GM23338 (cell line): ENCODE measurements around the gene MAPK7. TPM values are rescaled to one million over a fixed set of nuclear protein-coding genes. Genes with fewer than 3 reads are reported as not detected.

Experiments
- ATAC-seq: fragments of 200-7000 bp; cut with Tn5 transposase; 3 replicates; pipeline ENCODE4 v1.9.1; 2020
- DNase-seq: peaks from one replicate; pipeline ENCODE4 v3.0.0-alpha.2; 2015; ENCODE audit warnings: low spot score
- H2AFZ ChIP-seq: fragments of 200-600 bp; sonication (generic); 2 replicates; pipeline ENCODE4 v1.8.0; 2016; ENCODE audit warnings: antibody characterized with exemption, mild to moderate bottlenecking, moderate library complexity
- H3F3A ChIP-seq: fragments of 200-600 bp; sonication (generic); replicated peaks from 2 replicates; pipeline ENCODE4 v1.8.0; 2017; ENCODE audit warnings: antibody characterized with exemption, mixed run types, low read depth
- H3K27ac ChIP-seq: fragments of 200-600 bp; sonication (generic); 2 replicates; pipeline ENCODE4 v1.6.1; 2016; ENCODE audit warnings: low read depth
- H3K27me3 ChIP-seq: fragments of 200-600 bp; sonication (generic); 2 replicates; pipeline ENCODE4 v1.8.0; 2016; ENCODE audit warnings: mild to moderate bottlenecking, mixed run types, moderate library complexity; ENCODE audit not compliant: insufficient read depth
- H3K36me3 ChIP-seq: fragments of 200-600 bp; sonication (generic); 2 replicates; pipeline ENCODE4 v1.8.0; 2016; ENCODE audit warnings: mild to moderate bottlenecking; ENCODE audit not compliant: insufficient read depth
- H3K4me1 ChIP-seq: fragments of 200-600 bp; sonication (generic); 2 replicates; pipeline ENCODE4 v1.8.0; 2016; ENCODE audit warnings: mild to moderate bottlenecking, moderate library complexity; ENCODE audit not compliant: insufficient read depth
- H3K4me2 ChIP-seq: fragments of 200-600 bp; sonication (generic); 2 replicates; pipeline ENCODE4 v1.7.1; 2017; ENCODE audit warnings: mixed run types
- H3K4me3 ChIP-seq: fragments of 200-600 bp; sonication (generic); 2 replicates; pipeline ENCODE4 v1.6.1; 2016; ENCODE audit warnings: mixed run types
- H3K79me2 ChIP-seq: fragments of 200-600 bp; sonication (generic); replicated peaks from 2 replicates; pipeline ENCODE4 v1.8.0; 2017; ENCODE audit warnings: mild to moderate bottlenecking; ENCODE audit not compliant: insufficient read depth
- H3K9me2 ChIP-seq: fragments of 200-600 bp; sonication (generic); 2 replicates; pipeline ENCODE4 v1.8.0; 2017; ENCODE audit not compliant: insufficient read depth
- H4K20me1 ChIP-seq: fragments of 200-600 bp; sonication (generic); replicated peaks from 2 replicates; pipeline ENCODE4 v1.8.0; 2017; ENCODE audit warnings: mild to moderate bottlenecking; ENCODE audit not compliant: insufficient read depth
- H3K27ac Mint-ChIP-seq: 2 replicates; pipeline ENCODE4 v1.8.0; 2020; ENCODE audit warnings: inconsistent platforms, mild to moderate bottlenecking, moderate library complexity, mixed read lengths
- H3K27me3 Mint-ChIP-seq: 3 replicates; pipeline ENCODE4 v1.8.0; 2022; ENCODE audit warnings: low read depth, mild to moderate bottlenecking, moderate library complexity, mixed read lengths, inconsistent platforms; ENCODE audit not compliant: insufficient read depth, poor library complexity
- H3K36me3 Mint-ChIP-seq: 3 replicates; pipeline ENCODE4 v1.8.0; 2021; ENCODE audit warnings: low read depth, mild to moderate bottlenecking, inconsistent platforms, moderate library complexity, mixed read lengths
- H3K4me1 Mint-ChIP-seq: 3 replicates; pipeline ENCODE4 v1.8.0; 2020; ENCODE audit warnings: mild to moderate bottlenecking, inconsistent platforms, mixed read lengths
- H3K4me3 Mint-ChIP-seq: 3 replicates; pipeline ENCODE4 v1.8.0; 2021; ENCODE audit warnings: moderate library complexity, mild to moderate bottlenecking, inconsistent platforms, mixed read lengths
- H3K9me3 Mint-ChIP-seq: 3 replicates; pipeline ENCODE4 v1.8.0; 2020; ENCODE audit warnings: moderate library complexity, mild to moderate bottlenecking, inconsistent platforms, mixed read lengths
- CREB1 ChIP-seq: fragments of 250-450 bp; sonication (Bioruptor Pico); IDR thresholded peaks from 2 replicates; pipeline ENCODE4 v1.5.0; 2020; ENCODE audit warnings: low read depth, mild to moderate bottlenecking, moderate library complexity
- ETS1 ChIP-seq: IDR thresholded peaks from 2 replicates; pipeline ENCODE4 v1.6.1; 2016; ENCODE audit warnings: antibody characterized with exemption
- EZH2 ChIP-seq: fragments of 200-600 bp; sonication (generic); IDR thresholded peaks from one replicate; pipeline ENCODE4 v1.8.0; 2017; ENCODE audit warnings: antibody characterized with exemption, mild to moderate bottlenecking, low read depth; ENCODE audit not compliant: unreplicated experiment
- EZH2phosphoT487 ChIP-seq: fragments of 200-600 bp; sonication (generic); IDR thresholded peaks from one replicate; pipeline ENCODE4 v1.8.1; 2018; ENCODE audit warnings: antibody characterized with exemption; ENCODE audit not compliant: unreplicated experiment
- JUNB ChIP-seq: IDR thresholded peaks from one replicate; pipeline ENCODE4 v1.6.1; 2016; ENCODE audit warnings: antibody characterized with exemption; ENCODE audit not compliant: unreplicated experiment
- NANOG ChIP-seq: IDR thresholded peaks from 2 replicates; pipeline ENCODE4 v1.6.1; 2016; ENCODE audit warnings: antibody characterized with exemption, borderline replicate concordance
- POLR2AphosphoS5 ChIP-seq: IDR thresholded peaks from 2 replicates; pipeline ENCODE4 v1.6.1; 2016; ENCODE audit warnings: antibody characterized with exemption, low read depth
- STAT1 ChIP-seq: IDR thresholded peaks from one replicate; pipeline ENCODE4 v1.6.1; 2016; ENCODE audit warnings: antibody characterized with exemption; ENCODE audit not compliant: unreplicated experiment
- ZNF114 ChIP-seq: fragments of 250-450 bp; sonication (Bioruptor Pico); IDR thresholded peaks from 2 replicates; pipeline ENCODE4 v1.5.0; 2020; ENCODE audit warnings: mild to moderate bottlenecking, moderate library complexity
- ZNF331 ChIP-seq: fragments of 250-450 bp; sonication (Bioruptor Pico); IDR thresholded peaks from 2 replicates; pipeline ENCODE4 v1.5.0; 2020; ENCODE audit warnings: low read depth, mild to moderate bottlenecking, moderate library complexity
- polyA plus RNA-seq: library from polyadenylated mRNA; unstranded; fragments of >200 nt; fragmentation: Nextera tagmentation; extraction: Ambion mirVana; gene quantifications from 2 replicates; pipeline ENCODE4 v1.2.1, GENCODE V29; 2016
- total RNA-seq: library from RNA; depleted of rRNA; stranded (reverse); fragments of >200 nt; shearing (Covaris generic); gene quantifications from 2 replicates; pipeline ENCODE4 v1.2.3, GENCODE V29; 2014
- TF ChIP-seq, protein P1 (sequence below): fragments of 250-450 bp; sonication (Bioruptor Pico); IDR thresholded peaks from 2 replicates; pipeline ENCODE4 v1.5.0; 2020; ENCODE audit warnings: mild to moderate bottlenecking, moderate library complexity
- TF ChIP-seq, protein P2 (sequence below), 2 experiments: fragments of 200-600 bp in 1 of 2; sonication (generic) in 1 of 2; conservative IDR thresholded peaks; 2 replicates each; pipeline versions ENCODE4 v1.5.1 to v1.6.1; 2016 to 2017; ENCODE audit warnings: antibody characterized with exemption in 2 of 2, low read depth in 2 of 2, mild to moderate bottlenecking in 2 of 2, moderate library complexity in 1 of 2

MAPK7 gene
- total and polyA plus RNA-seq, 2 experiments from 2014 or later = 15.5 to 53.1 TPM

GRCh38 chr17:19333736-19334290, 44.5 kb upstream of the MAPK7 start (continued):
- TF ChIP-seq EZH2 (no peak), ETS1 (no peak)

- no peak overlapping the region for H2AFZ ChIP-seq
- H3F3A ChIP-seq = no peaks in the 10 kb centered on the region; the same call in none of the 2 replicates
- no peaks in the 10 kb centered on the region; the same call in 1 of the 2 replicates for H4K20me1 ChIP-seq
- no peak for ATAC-seq
- H3K4me2 ChIP-seq = no peak overlapping the region
- H3K36me3 Mint-ChIP-seq = no peaks in the 10 kb centered on the region
- H3K9me2 ChIP-seq = no peaks in the 10 kb centered on the region
- H3K27ac ChIP-seq = no peak overlapping the region
- no peaks in the 10 kb centered on the region for H3K79me2 ChIP-seq
- H3K27me3 ChIP-seq = no peaks in the 10 kb centered on the region
- no peaks in the 10 kb centered on the region for H3K9me3 Mint-ChIP-seq
- H3K27me3 Mint-ChIP-seq = peaks cover 23% of the 10 kb centered on the region
- no peak for DNase-seq
- no peaks in the 10 kb centered on the region for H3K36me3 ChIP-seq
- no peak overlapping the region for H3K4me3 ChIP-seq
- H3K4me1 ChIP-seq = peaks cover 16% of the 10 kb centered on the region
- peaks cover 35% of the 10 kb centered on the region for H3K4me1 Mint-ChIP-seq
- no peak overlapping the region for H3K4me3 Mint-ChIP-seq
- no peak overlapping the region for H3K27ac Mint-ChIP-seq
- TF ChIP-seq, protein P1, sequence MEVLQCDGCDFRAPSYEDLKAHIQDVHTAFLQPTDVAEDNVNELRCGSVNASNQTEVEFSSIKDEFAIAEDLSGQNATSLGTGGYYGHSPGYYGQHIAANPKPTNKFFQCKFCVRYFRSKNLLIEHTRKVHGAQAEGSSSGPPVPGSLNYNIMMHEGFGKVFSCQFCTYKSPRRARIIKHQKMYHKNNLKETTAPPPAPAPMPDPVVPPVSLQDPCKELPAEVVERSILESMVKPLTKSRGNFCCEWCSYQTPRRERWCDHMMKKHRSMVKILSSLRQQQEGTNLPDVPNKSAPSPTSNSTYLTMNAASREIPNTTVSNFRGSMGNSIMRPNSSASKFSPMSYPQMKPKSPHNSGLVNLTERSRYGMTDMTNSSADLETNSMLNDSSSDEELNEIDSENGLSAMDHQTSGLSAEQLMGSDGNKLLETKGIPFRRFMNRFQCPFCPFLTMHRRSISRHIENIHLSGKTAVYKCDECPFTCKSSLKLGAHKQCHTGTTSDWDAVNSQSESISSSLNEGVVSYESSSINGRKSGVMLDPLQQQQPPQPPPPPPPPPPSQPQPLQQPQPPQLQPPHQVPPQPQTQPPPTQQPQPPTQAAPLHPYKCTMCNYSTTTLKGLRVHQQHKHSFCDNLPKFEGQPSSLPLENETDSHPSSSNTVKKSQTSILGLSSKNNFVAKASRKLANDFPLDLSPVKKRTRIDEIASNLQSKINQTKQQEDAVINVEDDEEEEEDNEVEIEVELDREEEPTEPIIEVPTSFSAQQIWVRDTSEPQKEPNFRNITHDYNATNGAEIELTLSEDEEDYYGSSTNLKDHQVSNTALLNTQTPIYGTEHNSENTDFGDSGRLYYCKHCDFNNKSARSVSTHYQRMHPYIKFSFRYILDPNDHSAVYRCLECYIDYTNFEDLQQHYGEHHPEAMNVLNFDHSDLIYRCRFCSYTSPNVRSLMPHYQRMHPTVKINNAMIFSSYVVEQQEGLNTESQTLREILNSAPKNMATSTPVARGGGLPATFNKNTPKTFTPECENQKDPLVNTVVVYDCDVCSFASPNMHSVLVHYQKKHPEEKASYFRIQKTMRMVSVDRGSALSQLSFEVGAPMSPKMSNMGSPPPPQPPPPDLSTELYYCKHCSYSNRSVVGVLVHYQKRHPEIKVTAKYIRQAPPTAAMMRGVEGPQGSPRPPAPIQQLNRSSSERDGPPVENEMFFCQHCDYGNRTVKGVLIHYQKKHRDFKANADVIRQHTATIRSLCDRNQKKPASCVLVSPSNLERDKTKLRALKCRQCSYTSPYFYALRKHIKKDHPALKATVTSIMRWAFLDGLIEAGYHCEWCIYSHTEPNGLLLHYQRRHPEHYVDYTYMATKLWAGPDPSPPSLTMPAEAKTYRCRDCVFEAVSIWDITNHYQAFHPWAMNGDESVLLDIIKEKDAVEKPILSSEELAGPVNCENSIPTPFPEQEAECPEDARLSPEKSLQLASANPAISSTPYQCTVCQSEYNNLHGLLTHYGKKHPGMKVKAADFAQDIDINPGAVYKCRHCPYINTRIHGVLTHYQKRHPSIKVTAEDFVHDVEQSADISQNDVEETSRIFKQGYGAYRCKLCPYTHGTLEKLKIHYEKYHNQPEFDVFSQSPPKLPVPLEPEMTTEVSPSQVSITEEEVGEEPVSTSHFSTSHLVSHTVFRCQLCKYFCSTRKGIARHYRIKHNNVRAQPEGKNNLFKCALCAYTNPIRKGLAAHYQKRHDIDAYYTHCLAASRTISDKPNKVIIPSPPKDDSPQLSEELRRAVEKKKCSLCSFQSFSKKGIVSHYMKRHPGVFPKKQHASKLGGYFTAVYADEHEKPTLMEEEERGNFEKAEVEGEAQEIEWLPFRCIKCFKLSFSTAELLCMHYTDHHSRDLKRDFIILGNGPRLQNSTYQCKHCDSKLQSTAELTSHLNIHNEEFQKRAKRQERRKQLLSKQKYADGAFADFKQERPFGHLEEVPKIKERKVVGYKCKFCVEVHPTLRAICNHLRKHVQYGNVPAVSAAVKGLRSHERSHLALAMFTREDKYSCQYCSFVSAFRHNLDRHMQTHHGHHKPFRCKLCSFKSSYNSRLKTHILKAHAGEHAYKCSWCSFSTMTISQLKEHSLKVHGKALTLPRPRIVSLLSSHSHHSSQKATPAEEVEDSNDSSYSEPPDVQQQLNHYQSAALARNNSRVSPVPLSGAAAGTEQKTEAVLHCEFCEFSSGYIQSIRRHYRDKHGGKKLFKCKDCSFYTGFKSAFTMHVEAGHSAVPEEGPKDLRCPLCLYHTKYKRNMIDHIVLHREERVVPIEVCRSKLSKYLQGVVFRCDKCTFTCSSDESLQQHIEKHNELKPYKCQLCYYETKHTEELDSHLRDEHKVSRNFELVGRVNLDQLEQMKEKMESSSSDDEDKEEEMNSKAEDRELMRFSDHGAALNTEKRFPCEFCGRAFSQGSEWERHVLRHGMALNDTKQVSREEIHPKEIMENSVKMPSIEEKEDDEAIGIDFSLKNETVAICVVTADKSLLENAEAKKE = no peak
- TF ChIP-seq ETS1 = no peak
- TF ChIP-seq CREB1 (CRISPR knock-in tag) = no peak
- no peak for TF ChIP-seq EZH2
- TF ChIP-seq, protein P2, sequence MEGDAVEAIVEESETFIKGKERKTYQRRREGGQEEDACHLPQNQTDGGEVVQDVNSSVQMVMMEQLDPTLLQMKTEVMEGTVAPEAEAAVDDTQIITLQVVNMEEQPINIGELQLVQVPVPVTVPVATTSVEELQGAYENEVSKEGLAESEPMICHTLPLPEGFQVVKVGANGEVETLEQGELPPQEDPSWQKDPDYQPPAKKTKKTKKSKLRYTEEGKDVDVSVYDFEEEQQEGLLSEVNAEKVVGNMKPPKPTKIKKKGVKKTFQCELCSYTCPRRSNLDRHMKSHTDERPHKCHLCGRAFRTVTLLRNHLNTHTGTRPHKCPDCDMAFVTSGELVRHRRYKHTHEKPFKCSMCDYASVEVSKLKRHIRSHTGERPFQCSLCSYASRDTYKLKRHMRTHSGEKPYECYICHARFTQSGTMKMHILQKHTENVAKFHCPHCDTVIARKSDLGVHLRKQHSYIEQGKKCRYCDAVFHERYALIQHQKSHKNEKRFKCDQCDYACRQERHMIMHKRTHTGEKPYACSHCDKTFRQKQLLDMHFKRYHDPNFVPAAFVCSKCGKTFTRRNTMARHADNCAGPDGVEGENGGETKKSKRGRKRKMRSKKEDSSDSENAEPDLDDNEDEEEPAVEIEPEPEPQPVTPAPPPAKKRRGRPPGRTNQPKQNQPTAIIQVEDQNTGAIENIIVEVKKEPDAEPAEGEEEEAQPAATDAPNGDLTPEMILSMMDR (conservative IDR thresholded peaks at IDR 0.05; ENCODE audit: low read depth in 2 of 2) = no peak
- no peak for TF ChIP-seq STAT1
- TF ChIP-seq ZNF331 = no peak
- no peak for TF ChIP-seq ZNF114 (CRISPR knock-in tag)
- TF ChIP-seq POLR2AphosphoS5 = no peak
- TF ChIP-seq JUNB = no peak
- no peak for TF ChIP-seq NANOG
- TF ChIP-seq EZH2phosphoT487 = no peak
These were observed 44.0 kb upstream of the MAPK7 start for GRCh38 chr17:19334331-19334730.
